Activated B cell treated with CpG ODN at 0.5 μM for 24 hours (primary cell): ENCODE data around the gene UGDH. TPM values are rescaled to one million over a fixed set of nuclear protein-coding genes. Genes with fewer than 3 reads are reported as not detected.

Experiments
- ATAC-seq: fragments of 200-7000 bp; cut with Tn5 transposase; one replicate; pipeline ENCODE4 v1.10.0; 2021; ENCODE audit warnings: low read depth, mild to moderate bottlenecking, moderate library complexity
- CTCF ChIA-PET: fragments of 350-600 bp; sonication (Branson Sonifier 250); formaldehyde crosslinking; loops from one replicate; lab custom pipeline; 2021; ENCODE audit warnings: antibody characterized with exemption; lab: Charles Lee
- POLR2A ChIA-PET: fragments of 350-600 bp; sonication (Branson Sonifier 250); formaldehyde crosslinking; loops from one replicate; lab custom pipeline; 2021; ENCODE audit warnings: antibody characterized with exemption; lab: Charles Lee
- DNase-seq: peaks from one replicate; pipeline ENCODE4 v3.0.0; 2022
- H3K27ac Mint-ChIP-seq: one replicate; pipeline ENCODE4 v1.8.0; 2020; ENCODE audit warnings: mixed read lengths
- H3K27me3 Mint-ChIP-seq: one replicate; pipeline ENCODE4 v1.8.0; 2021; ENCODE audit warnings: mixed read lengths
- H3K36me3 Mint-ChIP-seq: one replicate; pipeline ENCODE4 v1.8.0; 2021; ENCODE audit warnings: low read depth, mixed read lengths
- H3K4me1 Mint-ChIP-seq: one replicate; pipeline ENCODE4 v1.8.0; 2021; ENCODE audit warnings: mixed read lengths
- H3K4me3 Mint-ChIP-seq: one replicate; pipeline ENCODE4 v1.8.0; 2020; ENCODE audit warnings: mild to moderate bottlenecking, mixed read lengths
- H3K9me3 Mint-ChIP-seq: one replicate; pipeline ENCODE4 v1.8.0; 2020; ENCODE audit warnings: mixed read lengths
- intact Hi-C: fragments of 100-400 bp; cut with micrococcal nuclease; formaldehyde crosslinking; loops from one replicate; pipeline ENCODE4 v1.15.1; 2024
- total RNA-seq: library from RNA; stranded (reverse); gene quantifications from 2 replicates; pipeline ENCODE4 v1.2.3, GENCODE V29; 2022
- TF ChIP-seq, protein P1 (sequence below): fragments of 200-600 bp; IDR thresholded peaks from one replicate; pipeline ENCODE4 v1.8.0; 2022; ENCODE audit warnings: antibody characterized with exemption, mild to moderate bottlenecking

The UGDH gene
- total RNA-seq, 1 donor from 2014 or later: 43.3 TPM

GRCh38 chr4:39456946-39457763, 70.1 kb downstream of the UGDH start:
- Mint-ChIP-seq H3K36me3 (peaks cover 74% of the 10 kb centered on the region), H3K27ac (peak overlapping the region; percentile 98), H3K9me3 (no peaks in the 10 kb centered on the region), H3K4me3 (peak overlapping the region; percentile 97), H3K4me1 (peaks cover 36% of the 10 kb centered on the region), H3K27me3 (no peaks in the 10 kb centered on the region)
- ChIA-PET CTCF (interaction anchor here (0.6 to 2.2 kb wide), 5 partner anchors 9 to 696 kb away, joined by 3 to 9 read pairs (median 6); no protein-coding TSS in a partner anchor), POLR2A (interaction anchor here (0.6 to 5.6 kb wide), 7 partner anchors 10 to 241 kb away, joined by 3 to 94 read pairs (median 23); partner anchors contain the start of genes RFC1 and SMIM14)
- TF ChIP-seq, protein P1, sequence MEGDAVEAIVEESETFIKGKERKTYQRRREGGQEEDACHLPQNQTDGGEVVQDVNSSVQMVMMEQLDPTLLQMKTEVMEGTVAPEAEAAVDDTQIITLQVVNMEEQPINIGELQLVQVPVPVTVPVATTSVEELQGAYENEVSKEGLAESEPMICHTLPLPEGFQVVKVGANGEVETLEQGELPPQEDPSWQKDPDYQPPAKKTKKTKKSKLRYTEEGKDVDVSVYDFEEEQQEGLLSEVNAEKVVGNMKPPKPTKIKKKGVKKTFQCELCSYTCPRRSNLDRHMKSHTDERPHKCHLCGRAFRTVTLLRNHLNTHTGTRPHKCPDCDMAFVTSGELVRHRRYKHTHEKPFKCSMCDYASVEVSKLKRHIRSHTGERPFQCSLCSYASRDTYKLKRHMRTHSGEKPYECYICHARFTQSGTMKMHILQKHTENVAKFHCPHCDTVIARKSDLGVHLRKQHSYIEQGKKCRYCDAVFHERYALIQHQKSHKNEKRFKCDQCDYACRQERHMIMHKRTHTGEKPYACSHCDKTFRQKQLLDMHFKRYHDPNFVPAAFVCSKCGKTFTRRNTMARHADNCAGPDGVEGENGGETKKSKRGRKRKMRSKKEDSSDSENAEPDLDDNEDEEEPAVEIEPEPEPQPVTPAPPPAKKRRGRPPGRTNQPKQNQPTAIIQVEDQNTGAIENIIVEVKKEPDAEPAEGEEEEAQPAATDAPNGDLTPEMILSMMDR: no peak
- ATAC-seq (no peak), DNase-seq (no peak)
- intact Hi-C loops: loop anchor here (5.0 to 10.0 kb wide), 4 partner anchors 415 to 848 kb away; partner anchors contain the start of genes KLF3 and N4BP2

DNA sequence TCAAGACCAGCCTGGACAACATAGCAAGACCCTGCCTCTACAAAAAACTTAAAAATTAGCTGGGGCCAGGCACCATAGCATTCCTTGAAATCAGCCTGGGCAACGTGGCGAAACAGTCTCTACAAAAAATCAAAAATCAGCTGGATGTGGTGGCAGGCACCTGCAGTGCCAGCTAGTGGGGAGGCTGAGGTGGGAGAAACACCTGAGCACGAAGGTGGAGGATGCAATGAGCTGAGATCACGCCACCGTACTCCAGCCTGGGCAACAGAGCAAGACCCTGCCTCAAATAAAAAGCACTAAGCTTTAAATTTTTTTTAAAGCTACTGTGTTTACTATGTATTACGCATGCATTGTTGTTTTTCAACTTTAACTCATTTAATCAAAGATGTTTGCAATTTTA, 71.8 kb downstream of the UGDH start:
- H3K36me3 Mint-ChIP-seq: peaks cover 89% of the 10 kb centered on the region
- intact Hi-C loops: loop anchor here (5.0 to 10.0 kb wide), 4 partner anchors 413 to 849 kb away; partner anchors contain the start of genes KLF3 and N4BP2
- POLR2A ChIA-PET: interaction anchor here (0.6 to 5.6 kb wide), 2 partner anchors 8 to 331 kb away, joined by 4 to 94 read pairs; no protein-coding TSS in a partner anchor

GRCh38 chr4:39453738-39454137, 73.5 kb downstream of the UGDH start:
- DNase-seq (no peak), ATAC-seq (no peak)
- TF ChIP-seq, protein P1: no peak
- no peak overlapping the region for H3K4me3 Mint-ChIP-seq
- H3K27me3 Mint-ChIP-seq: no peaks in the 10 kb centered on the region
- no peak overlapping the region for H3K27ac Mint-ChIP-seq
- intact Hi-C loops: loop anchor here (10.0 kb wide), 2 partner anchors 789 to 851 kb away; partner anchors contain the start of gene KLF3
- peaks cover 29% of the 10 kb centered on the region for H3K4me1 Mint-ChIP-seq
- ChIA-PET CTCF (interaction anchor here (1.2 kb wide), 1 partner anchor 16 kb away, joined by 4 read pairs; no protein-coding TSS in a partner anchor), POLR2A (interaction anchor here (0.7 kb wide), 1 partner anchor 96 kb away, joined by 3 read pairs; no protein-coding TSS in a partner anchor)
- H3K9me3 Mint-ChIP-seq: no peaks in the 10 kb centered on the region
- peaks cover 86% of the 10 kb centered on the region for H3K36me3 Mint-ChIP-seq

More for the DNA sequence above, 71.8 kb downstream of the UGDH start:
- no peak for ATAC-seq
- CTCF ChIA-PET: interaction anchor here (1.0 to 1.3 kb wide), 3 partner anchors 9 to 14 kb away, joined by 3 to 6 read pairs (median 3); no protein-coding TSS in a partner anchor
- TF ChIP-seq, protein P1: no peak
- H3K27ac Mint-ChIP-seq: peak overlapping the region; percentile 46
- no peak for DNase-seq
- no peaks in the 10 kb centered on the region for H3K27me3 Mint-ChIP-seq
- H3K4me1 Mint-ChIP-seq: peaks cover 35% of the 10 kb centered on the region
- no peaks in the 10 kb centered on the region for H3K9me3 Mint-ChIP-seq
- no peak overlapping the region for H3K4me3 Mint-ChIP-seq

- H3K36me3 Mint-ChIP-seq: peaks cover 81% of the 10 kb centered on the region
- no peak for DNase-seq
- H3K4me1 Mint-ChIP-seq: peaks cover 28% of the 10 kb centered on the region
- ChIA-PET POLR2A (interaction anchor here (0.7 to 0.9 kb wide), 2 partner anchors 97 to 106 kb away, joined by 3 read pairs; no protein-coding TSS in a partner anchor), CTCF (no interaction called here)
- ATAC-seq: peak; percentile 12
- TF ChIP-seq, protein P1: no peak
- no peaks in the 10 kb centered on the region for H3K9me3 Mint-ChIP-seq
- intact Hi-C loops: loop anchor here (10.0 kb wide), 2 partner anchors 788 to 852 kb away; partner anchors contain the start of gene KLF3
- H3K4me3 Mint-ChIP-seq: no peak overlapping the region
- no peak overlapping the region for H3K27ac Mint-ChIP-seq
- H3K27me3 Mint-ChIP-seq: no peaks in the 10 kb centered on the region
Measured at GRCh38 chr4:39452860-39453587, 74.2 kb downstream of the UGDH start.
